DOHH2 (cell line): Measurements from ENCODE around the gene CTSF.
"Not testable (repeated sequence)": the region's sequence is repeated elsewhere in the genome, so short reads cannot be mapped to it uniquely, and the experiment has no call there.

Experiments used
- H3F3A ChIP-seq: fragments of 200-600 bp; sonication (generic), shearing (Covaris generic); 2 replicates; pipeline ENCODE4 v1.6.0; 2016; ENCODE audit warnings: antibody characterized with exemption, mild to moderate bottlenecking; ENCODE audit not compliant: control insufficient read depth, insufficient read depth
- H3K27ac ChIP-seq: fragments of 200-600 bp; sonication (generic); 2 replicates; pipeline ENCODE4 v1.5.1; 2014; ENCODE audit warnings: low read depth, mild to moderate bottlenecking, low read length, moderate library complexity
- H3K27me3 ChIP-seq: fragments of 200-600 bp; sonication (generic); 2 replicates; pipeline ENCODE4 v1.6.1; 2014; ENCODE audit warnings: mild to moderate bottlenecking, low read length, mixed read lengths; ENCODE audit not compliant: control insufficient read depth
- H3K36me3 ChIP-seq: fragments of 200-600 bp; sonication (generic); 2 replicates; pipeline ENCODE4 v1.6.1; 2014; ENCODE audit warnings: mild to moderate bottlenecking, low read length, moderate library complexity, mixed read lengths; ENCODE audit not compliant: control insufficient read depth
- H3K4me1 ChIP-seq: fragments of 200-600 bp; sonication (generic); 2 replicates; pipeline ENCODE4 v1.6.1; 2014; ENCODE audit warnings: mild to moderate bottlenecking, low read length, mixed read lengths; ENCODE audit not compliant: control insufficient read depth
- H3K4me2 ChIP-seq: fragments of 200-600 bp; sonication (generic); 2 replicates; pipeline ENCODE4 v1.6.0; 2014; ENCODE audit warnings: mild to moderate bottlenecking, low read length, moderate library complexity
- H3K4me3 ChIP-seq: fragments of 200-600 bp; sonication (generic); 2 replicates; pipeline ENCODE4 v1.5.1; 2014; ENCODE audit warnings: mild to moderate bottlenecking, low read length, mixed read lengths
- H3K79me2 ChIP-seq: fragments of 200-600 bp; sonication (generic); 2 replicates; pipeline ENCODE4 v1.6.1; 2014; ENCODE audit warnings: mild to moderate bottlenecking, low read length, mixed read lengths; ENCODE audit not compliant: control insufficient read depth
- H3K9me2 ChIP-seq: fragments of 200-600 bp; sonication (generic); replicated peaks from 2 replicates; pipeline ENCODE4 v1.6.1; 2014; ENCODE audit warnings: mild to moderate bottlenecking, low read length, mixed read lengths; ENCODE audit not compliant: control insufficient read depth
- H3K9me3 ChIP-seq: fragments of 200-600 bp; sonication (generic); 2 replicates; pipeline ENCODE4 v1.6.1; 2014; ENCODE audit warnings: antibody characterized with exemption, low read length, mixed read lengths; ENCODE audit not compliant: control insufficient read depth, insufficient read depth
- H4K20me1 ChIP-seq: fragments of 200-600 bp; sonication (generic); 2 replicates; pipeline ENCODE4 v1.6.0; 2014; ENCODE audit warnings: low read depth, mild to moderate bottlenecking, antibody characterized with exemption, low read length, moderate library complexity; ENCODE audit not compliant: control insufficient read depth, insufficient read depth
- CTCF ChIP-seq: fragments of 200-600 bp; sonication (generic); IDR thresholded peaks from one replicate; pipeline ENCODE4 v1.5.1; 2014; ENCODE audit warnings: antibody characterized with exemption, mild to moderate bottlenecking, low read depth, low read length; ENCODE audit not compliant: poor library complexity, severe bottlenecking
- EZH2phosphoT487 ChIP-seq: fragments of 200-600 bp; sonication (generic); IDR thresholded peaks from 2 replicates; pipeline ENCODE4 v1.6.1; 2017; ENCODE audit warnings: borderline replicate concordance, mild to moderate bottlenecking, antibody characterized with exemption, low read length, moderate library complexity, mixed read lengths

CTSF gene

GRCh38 chr11:66586136-66586535 is 17.7 kb upstream of the CTSF start:
- H4K20me1 ChIP-seq = no peaks in the 10 kb centered on the region
- H3K27me3 ChIP-seq = 0 out of 2 replicates have a peak, but pooled peaks cover 7% of the 10 kb centered on the region
- no peaks in the 10 kb centered on the region for H3K79me2 ChIP-seq
- H3K4me1 ChIP-seq = no peaks in the 10 kb centered on the region
- no peak overlapping the region for H3K4me2 ChIP-seq
- no peaks in the 10 kb centered on the region for H3K9me2 ChIP-seq
- no peaks in the 10 kb centered on the region for H3K36me3 ChIP-seq
- H3K9me3 ChIP-seq = peaks cover 9% of the 10 kb centered on the region; the same call in 1 of the 2 replicates
- TF ChIP-seq CTCF = no peak
- no peak for TF ChIP-seq EZH2phosphoT487
- no peak overlapping the region for H3K4me3 ChIP-seq
- no peak overlapping the region for H3K27ac ChIP-seq
- H3F3A ChIP-seq = no peaks in the 10 kb centered on the region

- not testable (repeated sequence) for H3K9me3 ChIP-seq, H3K4me3 ChIP-seq, H4K20me1 ChIP-seq, H3F3A ChIP-seq, H3K27ac ChIP-seq, H3K36me3 ChIP-seq, H3K4me2 ChIP-seq, H3K9me2 ChIP-seq, H3K27me3 ChIP-seq, H3K79me2 ChIP-seq, H3K4me1 ChIP-seq
Observed at GRCh38 chr11:66585447-66585846, 17.0 kb upstream of the CTSF start.

- not testable (repeated sequence) for H3K9me2 ChIP-seq, H4K20me1 ChIP-seq, H3K4me2 ChIP-seq, H3K79me2 ChIP-seq, H3F3A ChIP-seq, H3K4me1 ChIP-seq, H3K4me3 ChIP-seq, H3K27me3 ChIP-seq, H3K9me3 ChIP-seq, H3K27ac ChIP-seq, H3K36me3 ChIP-seq
Observed at GRCh38 chr11:66582565-66583147, 14.2 kb upstream of the CTSF start.

GRCh38 chr11:66581261-66581660 is 12.9 kb upstream of the CTSF start:
- no peaks in the 10 kb centered on the region for H4K20me1 ChIP-seq
- no peaks in the 10 kb centered on the region for H3K36me3 ChIP-seq
- no peak overlapping the region for H3K4me2 ChIP-seq
- no peak for TF ChIP-seq EZH2phosphoT487
- no peak for TF ChIP-seq CTCF
- no peak overlapping the region for H3K4me3 ChIP-seq
- H3K27me3 ChIP-seq = 0 out of 2 replicates have a peak, but pooled peaks cover 5% of the 10 kb centered on the region
- H3F3A ChIP-seq = no peaks in the 10 kb centered on the region
- no peaks in the 10 kb centered on the region for H3K79me2 ChIP-seq
- no peak overlapping the region for H3K27ac ChIP-seq
- peaks cover 9% of the 10 kb centered on the region; the same call in 1 of the 2 replicates for H3K9me3 ChIP-seq
- peaks cover 3% of the 10 kb centered on the region; the same call in 1 of the 2 replicates for H3K4me1 ChIP-seq
- H3K9me2 ChIP-seq = no peaks in the 10 kb centered on the region
